Embryonic facial prominence (tissue), 1 donor: ENCODE measurements around the gene ERBB4.
"Not testable (repeated sequence)": the region's sequence is repeated elsewhere in the genome, so short reads cannot be mapped to it uniquely, and the experiment has no call there.

ENCODE experiments used
- DNase-seq: peaks from one replicate; pipeline ENCODE4 v3.0.0-alpha.2; 2016; ENCODE audit errors: extremely low spot score

Gene ERBB4

GRCh38 chr2:212299333-212299732 is 239.3 kb downstream of the ERBB4 start:
- DNase-seq = no peak

GRCh38 chr2:212295571-212295970 is 243.0 kb downstream of the ERBB4 start:
- DNase-seq = no peak

- DNase-seq = no peak
Measured at GRCh38 chr2:212294816-212295215, 243.8 kb downstream of the ERBB4 start.

- no peak for DNase-seq
Measured at GRCh38 chr2:212289301-212289700, 249.3 kb downstream of the ERBB4 start.

- DNase-seq = no peak
Measured at GRCh38 chr2:212288308-212288707, 250.3 kb downstream of the ERBB4 start.

- DNase-seq = no peak
Measured at GRCh38 chr2:212284166-212284565, 254.4 kb downstream of the ERBB4 start.

- no peak for DNase-seq
Measured at GRCh38 chr2:212282671-212283261, 255.8 kb downstream of the ERBB4 start.

- DNase-seq = no peak
Measured at GRCh38 chr2:212276813-212277212, 261.8 kb downstream of the ERBB4 start.

- no peak for DNase-seq
Measured at GRCh38 chr2:212274215-212274614, 264.4 kb downstream of the ERBB4 start.

GRCh38 chr2:212271583-212271982 is 267.0 kb downstream of the ERBB4 start:
- no peak for DNase-seq

- DNase-seq = no peak
Measured at GRCh38 chr2:212269005-212269404, 269.6 kb downstream of the ERBB4 start.

- DNase-seq = no peak
Measured at GRCh38 chr2:212266297-212266696, 272.3 kb downstream of the ERBB4 start.

- DNase-seq = no peak
Measured at GRCh38 chr2:212265777-212266176, 272.8 kb downstream of the ERBB4 start.

GRCh38 chr2:212264187-212264586 is 274.4 kb downstream of the ERBB4 start:
- DNase-seq = no peak

GRCh38 chr2:212259226-212259625 is 279.4 kb downstream of the ERBB4 start:
- DNase-seq = no peak

- no peak for DNase-seq
Measured at GRCh38 chr2:212254339-212254738, 284.3 kb downstream of the ERBB4 start.

GRCh38 chr2:212249451-212249850 is 289.2 kb downstream of the ERBB4 start:
- no peak for DNase-seq

- no peak for DNase-seq
Measured at GRCh38 chr2:212245880-212246279, 292.7 kb downstream of the ERBB4 start.

- no peak for DNase-seq
Measured at GRCh38 chr2:212242724-212243123, 295.9 kb downstream of the ERBB4 start.

GRCh38 chr2:212238152-212238551 is 300.4 kb downstream of the ERBB4 start:
- not testable (repeated sequence) for DNase-seq

GRCh38 chr2:212237350-212238095 is 301.1 kb downstream of the ERBB4 start:
- no peak for DNase-seq

GRCh38 chr2:212228743-212229171 is 309.8 kb downstream of the ERBB4 start:
- DNase-seq = no peak

GRCh38 chr2:212227755-212228154 is 310.8 kb downstream of the ERBB4 start:
- no peak for DNase-seq

GRCh38 chr2:212226114-212226513 is 312.5 kb downstream of the ERBB4 start:
- DNase-seq = no peak
